Smooth muscle cell (in vitro differentiated cells): ENCODE measurements around the gene BLNK. TPM values are rescaled to one million over a fixed set of nuclear protein-coding genes. Genes with fewer than 3 reads are reported as not detected.

Experiments used
- DNase-seq: peaks from one replicate; lab custom pipeline; 2025; ENCODE audit not compliant: unreplicated experiment; lab: John Stamatoyannopoulos, UW
- H2AFZ ChIP-seq: fragments of 200-600 bp; sonication (generic); 2 replicates; pipeline ENCODE4 v1.6.0; 2016; ENCODE audit warnings: antibody characterized with exemption, low read depth, mild to moderate bottlenecking
- H3F3A ChIP-seq: fragments of 200-600 bp; sonication (generic); 2 replicates; pipeline ENCODE4 v1.6.0; 2017; ENCODE audit warnings: antibody characterized with exemption, low read depth
- H3K27ac ChIP-seq: fragments of 200-600 bp; sonication (generic); 2 replicates; pipeline ENCODE4 v1.5.1; 2016; ENCODE audit warnings: low read depth, mild to moderate bottlenecking
- H3K27me3 ChIP-seq: fragments of 200-600 bp; sonication (generic); 2 replicates; pipeline ENCODE4 v1.6.1; 2016; ENCODE audit warnings: low read depth, mild to moderate bottlenecking
- H3K36me3 ChIP-seq: fragments of 200-600 bp; sonication (generic); 2 replicates; pipeline ENCODE4 v1.5.1; 2016; ENCODE audit warnings: low read depth
- H3K4me1 ChIP-seq: fragments of 200-600 bp; sonication (generic); 2 replicates; pipeline ENCODE4 v1.5.1; 2016; ENCODE audit warnings: low read depth
- H3K4me2 ChIP-seq: fragments of 200-600 bp; sonication (generic); 2 replicates; pipeline ENCODE4 v1.6.0; 2016; ENCODE audit warnings: mild to moderate bottlenecking
- H3K4me3 ChIP-seq: fragments of 200-600 bp; sonication (generic); 2 replicates; pipeline ENCODE4 v1.5.1; 2016; ENCODE audit warnings: mild to moderate bottlenecking
- H3K79me2 ChIP-seq: fragments of 200-600 bp; sonication (generic); 2 replicates; pipeline ENCODE4 v1.6.0; 2016; ENCODE audit warnings: low read depth, mild to moderate bottlenecking
- H3K9ac ChIP-seq: fragments of 200-600 bp; sonication (generic); 2 replicates; pipeline ENCODE4 v1.6.0; 2016; ENCODE audit warnings: low read depth
- H3K9me3 ChIP-seq: fragments of 200-600 bp; sonication (generic); replicated peaks from 2 replicates; pipeline ENCODE4 v1.5.1; 2016; ENCODE audit warnings: low read depth
- H4K20me1 ChIP-seq: fragments of 200-600 bp; sonication (generic); 2 replicates; pipeline ENCODE4 v1.6.0; 2016; ENCODE audit warnings: low read depth
- CTCF ChIP-seq: fragments of 200-600 bp; sonication (generic); IDR thresholded peaks from 2 replicates; pipeline ENCODE4 v1.5.1; 2017; ENCODE audit warnings: borderline replicate concordance, mild to moderate bottlenecking, antibody characterized with exemption; ENCODE audit not compliant: insufficient read depth, poor library complexity, severe bottlenecking
- WGBS: methylation state at CpG from one replicate; pipeline ENCODE4 v1.1.7; 2016; ENCODE audit warnings: low lambda C conversion rate; 5-methylcytosine and 5-hydroxymethylcytosine counted together
- polyA plus RNA-seq: library from polyadenylated mRNA; unstranded; fragments of >200 nt; fragmentation: Nextera tagmentation; extraction: Ambion mirVana; gene quantifications from 2 replicates; pipeline ENCODE4 v1.2.1, GENCODE V29; 2016
- total RNA-seq: library from RNA; depleted of rRNA; stranded (reverse); fragments of >200 nt; gene quantifications from 2 replicates; pipeline ENCODE4 v1.2.3, GENCODE V29; 2014

Gene BLNK
- total and polyA plus RNA-seq, 2 experiments from 2014 or later, result 1.3 to 6.1 TPM

GRCh38 chr10:96292971-96293920, 21.9 kb upstream of the BLNK start:
- no peaks in the 10 kb centered on the region for H3K27me3 ChIP-seq
- no peaks in the 10 kb centered on the region for H3K4me1 ChIP-seq
- no peak overlapping the region for H2AFZ ChIP-seq
- H3K9ac ChIP-seq, result no peak overlapping the region
- 60% methylated on average over 7 of the region's 7 CpGs for WGBS
- no peak for DNase-seq
- H3K4me2 ChIP-seq, result no peak overlapping the region
- H3K4me3 ChIP-seq, result no peak overlapping the region
- no peaks in the 10 kb centered on the region for H4K20me1 ChIP-seq
- H3K79me2 ChIP-seq, result no peaks in the 10 kb centered on the region
- no peaks in the 10 kb centered on the region for H3K9me3 ChIP-seq
- no peaks in the 10 kb centered on the region for H3F3A ChIP-seq
- peak; percentile 53 for TF ChIP-seq CTCF
- no peaks in the 10 kb centered on the region for H3K36me3 ChIP-seq
- H3K27ac ChIP-seq, result no peak overlapping the region

- H3K4me1 ChIP-seq, result no peaks in the 10 kb centered on the region
- no peak overlapping the region for H3K9ac ChIP-seq
- no peaks in the 10 kb centered on the region for H4K20me1 ChIP-seq
- WGBS, result 89% methylated on average over 4 of the region's 4 CpGs
- no peaks in the 10 kb centered on the region for H3K79me2 ChIP-seq
- H2AFZ ChIP-seq, result no peak overlapping the region
- H3K4me2 ChIP-seq, result no peak overlapping the region
- no peaks in the 10 kb centered on the region for H3K36me3 ChIP-seq
- TF ChIP-seq CTCF, result no peak
- no peak overlapping the region for H3K4me3 ChIP-seq
- no peak for DNase-seq
- no peak overlapping the region for H3K27ac ChIP-seq
- no peaks in the 10 kb centered on the region for H3K9me3 ChIP-seq
- H3K27me3 ChIP-seq, result no peaks in the 10 kb centered on the region
- no peaks in the 10 kb centered on the region for H3F3A ChIP-seq
Measured at GRCh38 chr10:96290368-96291133, 19.2 kb upstream of the BLNK start.

- H3K4me3 ChIP-seq, result no peak overlapping the region
- H3K9me3 ChIP-seq, result no peaks in the 10 kb centered on the region
- no peaks in the 10 kb centered on the region for H3K4me1 ChIP-seq
- no peak for TF ChIP-seq CTCF
- no peak overlapping the region for H3K9ac ChIP-seq
- 85% methylated on average over 9 of the region's 9 CpGs for WGBS
- no peaks in the 10 kb centered on the region for H3K27me3 ChIP-seq
- no peak overlapping the region for H2AFZ ChIP-seq
- no peaks in the 10 kb centered on the region for H3K36me3 ChIP-seq
- H3F3A ChIP-seq, result no peaks in the 10 kb centered on the region
- H3K79me2 ChIP-seq, result no peaks in the 10 kb centered on the region
- no peak overlapping the region for H3K4me2 ChIP-seq
- no peak for DNase-seq
- no peak overlapping the region for H3K27ac ChIP-seq
- no peaks in the 10 kb centered on the region for H4K20me1 ChIP-seq
Measured at GRCh38 chr10:96289218-96289910, 18.0 kb upstream of the BLNK start.
